ENCODE data around the gene NTM. TPM values are rescaled to one million over a fixed set of nuclear protein-coding genes. Genes with fewer than 3 reads are reported as not detected.

Gene NTM
- total and polyA plus RNA-seq, 2 donors = 3.8 to 27.8 TPM

- H3K36me3 ChIP-seq (ENCODE audit: insufficient read depth) = no peaks in the 10 kb centered on the region
- 90% methylated on average over 5 of the region's 5 CpGs for WGBS
- H3K4me3 ChIP-seq (ENCODE audit: low read depth, low read length) = no peak overlapping the region
- H3K4me1 ChIP-seq (ENCODE audit: insufficient read depth) = no peaks in the 10 kb centered on the region
- H3K27ac ChIP-seq (ENCODE audit: low read depth) = no peak overlapping the region
- DNase-seq (ENCODE audit: extremely low spot score) = no peak
Measured at GRCh38 chr11:132134322-132134721, 763.9 kb downstream of the NTM start.

- 93% methylated on average over 12 of the region's 12 CpGs for WGBS
Measured at GRCh38 chr11:132137289-132137980, 767.0 kb downstream of the NTM start.

DNA sequence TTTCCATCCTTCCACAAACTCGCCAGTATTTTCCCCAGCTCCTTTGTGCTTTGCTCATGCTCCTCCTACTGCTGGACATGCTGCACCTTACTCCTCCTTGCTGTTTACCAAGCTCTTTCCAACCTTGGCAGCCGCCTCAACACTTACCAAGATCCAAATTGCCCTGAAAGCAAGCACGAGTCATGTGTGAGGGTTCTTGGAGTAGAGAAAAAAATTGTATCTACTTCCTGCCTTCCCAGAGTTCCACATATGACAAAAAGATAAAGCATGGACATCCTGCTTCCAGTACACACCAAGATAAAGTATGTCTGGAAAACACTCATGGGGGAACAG is 767.5 kb downstream of the NTM start:
- 74% methylated on average over 3 of the region's 3 CpGs for WGBS
- Histone ChIP-seq H3K27ac (ENCODE audit: low read depth) (no peak overlapping the region), H3K4me1 (ENCODE audit: insufficient read depth) (no peaks in the 10 kb centered on the region), H3K4me3 (ENCODE audit: low read depth, low read length) (no peak overlapping the region), H3K36me3 (ENCODE audit: insufficient read depth) (no peaks in the 10 kb centered on the region)
- no peak for DNase-seq (ENCODE audit: extremely low spot score)

More at GRCh38 chr11:132137289-132137980, 767.0 kb downstream of the NTM start:
- Histone ChIP-seq H3K4me1 (ENCODE audit: insufficient read depth) (no peaks in the 10 kb centered on the region), H3K27ac (ENCODE audit: low read depth) (no peak overlapping the region), H3K4me3 (ENCODE audit: low read depth, low read length) (no peak overlapping the region), H3K36me3 (ENCODE audit: insufficient read depth) (no peaks in the 10 kb centered on the region)
- DNase-seq (ENCODE audit: extremely low spot score) = no peak

- no peak overlapping the region for H3K27ac ChIP-seq (ENCODE audit: low read depth)
- whole genome bisulfite sequencing = 88% methylated on average over 2 of the region's 2 CpGs
- H3K4me1 ChIP-seq (ENCODE audit: insufficient read depth) = no peaks in the 10 kb centered on the region
- no peak for DNase-seq (ENCODE audit: extremely low spot score)
- H3K4me3 ChIP-seq (ENCODE audit: low read depth, low read length) = no peak overlapping the region
- H3K36me3 ChIP-seq (ENCODE audit: insufficient read depth) = no peaks in the 10 kb centered on the region
Measured at GRCh38 chr11:132139181-132139580, 768.8 kb downstream of the NTM start.

DNA sequence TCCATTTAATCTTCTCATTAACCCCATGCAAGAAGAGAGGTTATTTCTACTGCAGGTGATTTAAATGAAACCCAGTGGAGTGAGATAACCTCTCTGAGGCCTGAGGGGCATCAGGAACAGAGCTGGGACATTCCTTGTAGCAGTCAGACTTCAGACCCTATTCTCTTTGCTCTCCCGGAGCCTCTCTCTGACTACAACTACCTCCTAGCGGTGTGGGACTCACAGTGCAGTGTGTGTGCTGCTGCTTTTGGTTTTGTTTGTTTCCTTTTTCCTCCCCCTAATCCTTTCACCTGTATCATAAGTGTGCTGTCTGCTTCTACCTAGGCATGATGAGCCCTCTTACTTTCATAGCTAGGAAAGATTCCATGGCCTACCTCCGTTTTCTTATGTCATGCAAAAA is 769.6 kb downstream of the NTM start:
- DNase-seq (ENCODE audit: extremely low spot score) = no peak
- Histone ChIP-seq H3K36me3 (ENCODE audit: insufficient read depth) (no peaks in the 10 kb centered on the region), H3K4me1 (ENCODE audit: insufficient read depth) (no peaks in the 10 kb centered on the region), H3K4me3 (ENCODE audit: low read depth, low read length) (no peak overlapping the region), H3K27ac (ENCODE audit: low read depth) (no peak overlapping the region)
- WGBS = 90% methylated on average over 3 of the region's 3 CpGs

DNA sequence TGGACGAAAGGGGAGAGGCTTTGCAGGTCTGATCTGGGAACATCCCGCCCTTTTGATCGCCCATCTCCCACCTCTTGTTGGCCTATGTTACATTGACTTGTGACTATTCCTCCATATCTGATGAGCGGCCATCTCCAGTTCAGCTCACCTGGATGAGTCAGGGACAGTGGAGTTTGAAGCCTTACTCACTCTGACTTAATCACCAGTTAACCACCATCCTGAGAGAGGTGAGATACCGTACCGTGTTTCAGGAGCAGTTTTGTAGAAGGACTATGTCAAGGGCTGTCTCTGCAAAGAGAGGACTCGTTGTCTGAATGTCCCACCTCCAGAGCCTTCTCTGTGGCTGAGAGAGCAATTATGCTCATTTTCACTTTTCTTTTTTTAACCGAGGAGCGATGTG is 771.7 kb downstream of the NTM start:
- WGBS = 97% methylated on average over 9 of the region's 9 CpGs
- Histone ChIP-seq H3K36me3 (ENCODE audit: insufficient read depth) (no peaks in the 10 kb centered on the region), H3K27ac (ENCODE audit: low read depth) (no peak overlapping the region)

GRCh38 chr11:132142554-132142953 is 772.1 kb downstream of the NTM start:
- 88% methylated on average over 12 of the region's 12 CpGs for WGBS

More for the DNA sequence above, 771.7 kb downstream of the NTM start:
- no peak overlapping the region for H3K4me3 ChIP-seq (ENCODE audit: low read depth, low read length)
- DNase-seq (ENCODE audit: extremely low spot score) = no peak
- no peaks in the 10 kb centered on the region for H3K4me1 ChIP-seq (ENCODE audit: insufficient read depth)

GRCh38 chr11:132147464-132147863 is 777.0 kb downstream of the NTM start:
- Histone ChIP-seq H3K36me3 (ENCODE audit: insufficient read depth) (no peaks in the 10 kb centered on the region), H3K27ac (ENCODE audit: low read depth) (no peak overlapping the region), H3K4me3 (ENCODE audit: low read depth, low read length) (no peak overlapping the region), H3K4me1 (ENCODE audit: insufficient read depth) (no peaks in the 10 kb centered on the region)
- no peak for DNase-seq (ENCODE audit: extremely low spot score)
- WGBS = 95% methylated on average over 7 of the region's 7 CpGs

More at GRCh38 chr11:132142554-132142953, 772.1 kb downstream of the NTM start:
- Histone ChIP-seq H3K4me3 (ENCODE audit: low read depth, low read length) (no peak overlapping the region), H3K27ac (ENCODE audit: low read depth) (no peak overlapping the region), H3K36me3 (ENCODE audit: insufficient read depth) (no peaks in the 10 kb centered on the region), H3K4me1 (ENCODE audit: insufficient read depth) (no peaks in the 10 kb centered on the region)
- DNase-seq (ENCODE audit: extremely low spot score) = no peak

DNA sequence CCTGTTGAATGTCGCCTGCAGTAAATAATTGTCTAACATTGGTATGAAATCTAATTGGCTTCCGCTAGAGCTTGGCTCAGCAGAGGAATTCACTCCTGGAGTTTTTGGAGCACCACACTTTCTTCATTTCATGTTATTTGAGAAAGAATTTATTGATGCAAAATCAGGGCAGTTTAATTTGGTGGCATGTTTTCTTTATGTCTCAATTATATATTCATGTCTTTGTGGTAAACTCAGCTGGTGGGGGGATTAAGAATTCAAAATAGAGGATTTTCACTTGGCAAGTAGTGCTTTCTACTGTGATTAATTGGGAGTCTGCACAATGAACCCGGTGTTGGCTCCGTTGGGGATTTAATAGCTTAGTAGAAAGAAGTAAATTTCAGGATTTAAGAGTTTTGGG is 784.4 kb downstream of the NTM start:
- H3K4me3 ChIP-seq (ENCODE audit: low read depth, low read length) = no peak overlapping the region
- WGBS = 72% methylated on average over 4 of the region's 4 CpGs
- H3K4me1 ChIP-seq (ENCODE audit: insufficient read depth) = no peaks in the 10 kb centered on the region
- no peak for DNase-seq (ENCODE audit: extremely low spot score)
- H3K27ac ChIP-seq (ENCODE audit: low read depth) = no peak overlapping the region
- H3K36me3 ChIP-seq (ENCODE audit: insufficient read depth) = no peaks in the 10 kb centered on the region

- WGBS = 92% methylated on average over 3 of the region's 3 CpGs
- Histone ChIP-seq H3K4me3 (ENCODE audit: low read depth, low read length) (no peak overlapping the region), H3K27ac (ENCODE audit: low read depth) (no peak overlapping the region), H3K36me3 (ENCODE audit: insufficient read depth) (no peaks in the 10 kb centered on the region), H3K4me1 (ENCODE audit: insufficient read depth) (no peaks in the 10 kb centered on the region)
- DNase-seq (ENCODE audit: extremely low spot score) = no peak
Measured at GRCh38 chr11:132158091-132158490, 787.7 kb downstream of the NTM start.

DNA sequence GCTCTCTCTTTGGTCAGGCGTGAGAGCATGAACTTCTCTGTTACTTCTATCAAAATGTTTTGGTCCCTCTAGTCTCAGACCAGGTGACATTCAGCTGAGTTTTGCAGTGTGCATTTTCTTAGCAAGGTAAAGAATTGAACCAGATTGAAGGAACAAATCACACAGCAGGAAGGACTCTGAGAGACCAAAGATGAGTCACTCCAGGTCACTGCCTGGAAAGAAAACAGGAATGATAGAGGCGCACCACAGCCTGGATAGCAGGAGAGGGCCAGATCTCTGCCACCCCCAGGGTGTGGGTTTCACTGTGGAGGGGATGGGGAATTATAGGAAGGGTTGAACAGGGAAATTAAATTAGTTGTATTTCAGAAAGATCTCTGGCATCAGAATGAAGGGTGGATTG is 788.3 kb downstream of the NTM start:
- DNase-seq (ENCODE audit: extremely low spot score) = no peak
- H3K4me1 ChIP-seq (ENCODE audit: insufficient read depth) = no peaks in the 10 kb centered on the region
- no peak overlapping the region for H3K4me3 ChIP-seq (ENCODE audit: low read depth, low read length)
- no peaks in the 10 kb centered on the region for H3K36me3 ChIP-seq (ENCODE audit: insufficient read depth)
- WGBS = 93% methylated on average over 2 of the region's 2 CpGs
- H3K27ac ChIP-seq (ENCODE audit: low read depth) = no peak overlapping the region

DNA sequence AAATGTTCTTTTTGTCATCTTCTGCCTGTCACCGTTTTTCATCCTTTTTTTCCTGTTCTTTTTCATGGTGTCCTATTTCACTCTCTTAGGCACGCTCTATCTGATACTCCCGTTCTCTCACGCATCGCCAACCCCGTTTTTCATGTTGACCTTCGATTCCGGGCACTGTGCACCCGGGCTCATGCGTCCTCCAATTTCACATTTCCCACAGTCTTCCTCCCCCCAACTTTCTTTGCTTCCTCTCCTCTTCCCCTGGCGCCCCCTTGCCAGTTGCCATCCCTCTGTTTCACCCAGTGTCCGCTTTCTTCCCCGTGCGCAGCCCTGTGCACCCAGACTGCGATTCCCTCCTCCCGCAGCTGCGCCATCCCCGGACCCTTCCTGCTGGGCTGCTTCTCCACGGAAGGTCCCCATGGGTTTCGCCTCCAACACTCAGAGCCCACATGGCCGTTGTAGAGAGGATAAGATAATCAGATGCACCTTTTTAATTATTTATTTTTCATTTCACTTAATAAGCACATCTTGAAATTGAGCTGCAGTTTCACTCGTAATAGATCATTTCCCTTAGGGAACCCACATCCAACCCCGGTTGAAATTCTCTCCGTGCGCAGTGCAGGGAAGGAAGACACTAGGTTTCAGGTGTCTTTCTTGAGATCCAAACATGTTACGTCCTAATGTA is 791.1 kb downstream of the NTM start:
- no peak overlapping the region for H3K4me3 ChIP-seq (ENCODE audit: low read depth, low read length)
- H3K27ac ChIP-seq (ENCODE audit: low read depth) = no peak overlapping the region
- WGBS = 94% methylated on average over 26 of the region's 26 CpGs
- no peak for DNase-seq (ENCODE audit: extremely low spot score)
- H3K4me1 ChIP-seq (ENCODE audit: insufficient read depth) = no peaks in the 10 kb centered on the region
- H3K36me3 ChIP-seq (ENCODE audit: insufficient read depth) = no peaks in the 10 kb centered on the region

GRCh38 chr11:132168344-132168981 is 798.0 kb downstream of the NTM start:
- 64% methylated on average over 3 of the region's 3 CpGs for WGBS
- no peak for DNase-seq (ENCODE audit: extremely low spot score)
- H3K4me1 ChIP-seq (ENCODE audit: insufficient read depth) = no peaks in the 10 kb centered on the region
- no peak overlapping the region for H3K27ac ChIP-seq (ENCODE audit: low read depth)
- no peak overlapping the region for H3K4me3 ChIP-seq (ENCODE audit: low read depth, low read length)
- no peaks in the 10 kb centered on the region for H3K36me3 ChIP-seq (ENCODE audit: insufficient read depth)

- Histone ChIP-seq H3K4me3 (ENCODE audit: low read depth, low read length) (no peak overlapping the region), H3K27ac (ENCODE audit: low read depth) (no peak overlapping the region), H3K4me1 (ENCODE audit: insufficient read depth) (no peaks in the 10 kb centered on the region), H3K36me3 (ENCODE audit: insufficient read depth) (no peaks in the 10 kb centered on the region)
- WGBS = 87% methylated on average over 6 of the region's 6 CpGs
- no peak for DNase-seq (ENCODE audit: extremely low spot score)
Measured at GRCh38 chr11:132171031-132171430, 800.6 kb downstream of the NTM start.
